HL-60/S4 (cell line): ENCODE measurements around the gene DPP7.
"Not testable (repeated sequence)": the region's sequence is repeated elsewhere in the genome, so short reads cannot be mapped to it uniquely, and the experiment has no call there.

ENCODE experiments used
- in situ Hi-C: fragments of 300-500 bp; cut with MboI; formaldehyde crosslinking; loops from 2 replicates; pipeline ENCODE4 v1.14.3; 2022; ENCODE audit warnings: low sequenced_read_pairs

DPP7 gene

DNA sequence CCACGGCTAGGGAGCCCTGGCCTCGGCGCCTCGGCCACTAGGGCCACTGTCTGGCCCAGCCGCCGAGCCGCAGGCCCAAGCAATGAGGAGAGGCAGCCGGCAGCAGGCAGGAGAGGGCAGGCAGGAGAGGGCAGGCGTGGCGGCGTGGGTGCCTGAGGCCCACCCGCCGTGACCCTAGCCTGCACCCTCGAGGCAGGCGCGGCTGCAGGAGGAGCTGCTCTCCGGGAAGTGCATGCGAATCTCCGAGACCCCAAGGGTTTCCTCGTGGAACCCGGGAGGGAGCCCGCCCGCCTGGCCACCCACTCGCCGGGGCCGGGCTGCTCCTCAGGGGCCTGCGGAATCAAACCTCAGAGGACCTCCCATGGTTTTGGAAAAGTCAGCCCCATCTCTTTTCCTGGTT, 33.7 kb upstream of the DPP7 start:
- in situ Hi-C loops, result no loop called here

- in situ Hi-C loops, result no loop called here
These were observed 33.2 kb upstream of the DPP7 start for GRCh38 chr9:137147793-137148160.

GRCh38 chr9:137147091-137147792, 32.7 kb upstream of the DPP7 start:
- in situ Hi-C loops, result no loop called here

DNA sequence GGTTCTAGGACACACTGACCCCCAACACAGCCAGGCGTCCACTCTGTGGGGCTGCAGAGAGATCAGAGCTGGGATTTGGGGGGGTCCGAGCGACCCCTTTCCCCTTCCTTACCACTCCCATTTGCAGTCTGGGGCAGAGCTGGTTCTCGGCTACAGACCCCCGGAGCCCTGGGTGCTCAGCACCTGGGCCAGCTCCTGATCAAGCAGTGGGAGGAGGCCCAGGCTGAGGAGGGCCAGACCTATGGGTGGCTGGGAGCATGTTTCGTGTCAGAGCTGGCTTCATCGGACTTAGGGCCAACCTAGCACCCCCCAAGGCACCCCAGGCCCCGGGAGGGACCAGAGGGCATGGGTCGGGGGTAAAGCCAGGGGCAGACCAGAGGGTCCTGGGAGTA, 32.0 kb upstream of the DPP7 start:
- in situ Hi-C loops, result no loop called here

- in situ Hi-C loops, result no loop called here
These were observed 31.4 kb upstream of the DPP7 start for GRCh38 chr9:137145731-137146526.

- in situ Hi-C loops, result no loop called here
These were observed 28.9 kb upstream of the DPP7 start for GRCh38 chr9:137143459-137143858.

- in situ Hi-C loops, result no loop called here
These were observed 27.7 kb upstream of the DPP7 start for GRCh38 chr9:137141976-137142936.

DNA sequence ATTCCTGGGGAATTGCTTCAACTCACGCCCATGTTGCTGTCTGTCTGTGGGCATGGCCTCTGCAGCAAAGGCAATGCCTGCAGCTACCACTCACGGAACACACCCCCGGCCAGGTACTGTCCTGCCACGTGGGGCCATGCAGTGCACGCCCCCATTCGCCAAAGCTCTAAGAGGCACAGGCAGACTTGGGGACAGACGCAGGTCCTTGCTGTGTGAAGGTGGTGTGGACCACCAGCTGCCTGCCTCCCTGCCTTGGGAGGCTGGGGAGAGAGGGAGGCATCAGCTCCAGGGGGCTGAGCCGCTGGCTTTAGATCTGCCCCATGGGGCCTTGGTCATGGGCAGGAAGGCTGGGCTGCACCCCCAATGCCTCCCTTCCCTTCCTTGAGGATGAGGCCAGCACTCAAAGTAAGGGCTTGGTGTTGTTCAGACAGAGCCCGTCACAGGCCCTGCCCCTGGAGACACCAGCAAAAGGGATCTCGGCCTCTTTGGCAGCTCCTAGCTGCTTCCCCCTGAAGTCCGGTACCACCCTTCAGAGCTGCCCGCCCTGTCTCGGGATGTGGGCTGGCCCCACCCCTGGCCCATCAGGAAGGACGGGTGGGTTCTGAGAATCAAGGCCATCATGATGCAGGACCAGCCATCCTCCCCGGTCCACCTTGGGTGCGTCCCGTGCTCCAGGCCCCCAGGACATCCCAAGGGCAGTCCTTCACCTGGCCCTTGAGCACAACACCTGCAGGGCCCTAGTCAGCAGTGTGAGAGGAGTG, 26.7 kb upstream of the DPP7 start:
- in situ Hi-C loops, result no loop called here

GRCh38 chr9:137140151-137141012, 25.8 kb upstream of the DPP7 start:
- in situ Hi-C loops, result no loop called here

GRCh38 chr9:137139468-137140150, 25.1 kb upstream of the DPP7 start:
- in situ Hi-C loops, result no loop called here

DNA sequence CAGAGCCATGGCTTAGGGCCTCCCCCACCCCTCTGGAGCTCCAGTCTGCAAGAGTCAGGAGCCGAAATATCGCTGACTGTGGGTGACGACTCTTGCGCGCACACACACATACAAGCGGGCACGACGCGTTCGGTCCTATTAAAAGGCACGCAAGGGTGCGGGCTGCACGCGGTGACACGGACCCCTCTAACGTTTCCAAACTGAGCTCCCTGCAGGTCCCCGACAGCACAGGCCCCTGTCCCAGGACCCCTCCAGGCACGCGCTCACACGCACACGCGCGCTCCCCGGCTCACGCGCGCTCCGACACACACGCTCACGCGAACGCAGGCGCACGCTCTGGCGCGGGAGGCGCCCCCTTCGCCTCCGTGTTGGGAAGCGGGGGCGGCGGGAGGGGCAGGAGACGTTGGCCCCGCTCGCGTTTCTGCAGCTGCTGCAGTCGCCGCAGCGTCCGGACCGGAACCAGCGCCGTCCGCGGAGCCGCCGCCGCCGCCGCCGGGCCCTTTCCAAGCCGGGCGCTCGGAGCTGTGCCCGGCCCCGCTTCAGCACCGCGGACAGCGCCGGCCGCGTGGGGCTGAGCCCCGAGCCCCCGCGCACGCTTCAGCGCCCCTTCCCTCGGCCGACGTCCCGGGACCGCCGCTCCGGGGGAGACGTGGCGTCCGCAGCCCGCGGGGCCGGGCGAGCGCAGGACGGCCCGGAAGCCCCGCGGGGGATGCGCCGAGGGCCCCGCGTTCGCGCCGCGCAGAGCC, 24.4 kb upstream of the DPP7 start, which contains the start of gene GRIN1:
GRIN1 (plus strand) TSS at position 433 of the 746 bp plus-strand sequence. CDS start 333 bp downstream, outside the sequence.
- in situ Hi-C loops, result no loop called here

GRCh38 chr9:137138058-137138721, 23.7 kb upstream of the DPP7 start:
- in situ Hi-C loops, result no loop called here

DNA sequence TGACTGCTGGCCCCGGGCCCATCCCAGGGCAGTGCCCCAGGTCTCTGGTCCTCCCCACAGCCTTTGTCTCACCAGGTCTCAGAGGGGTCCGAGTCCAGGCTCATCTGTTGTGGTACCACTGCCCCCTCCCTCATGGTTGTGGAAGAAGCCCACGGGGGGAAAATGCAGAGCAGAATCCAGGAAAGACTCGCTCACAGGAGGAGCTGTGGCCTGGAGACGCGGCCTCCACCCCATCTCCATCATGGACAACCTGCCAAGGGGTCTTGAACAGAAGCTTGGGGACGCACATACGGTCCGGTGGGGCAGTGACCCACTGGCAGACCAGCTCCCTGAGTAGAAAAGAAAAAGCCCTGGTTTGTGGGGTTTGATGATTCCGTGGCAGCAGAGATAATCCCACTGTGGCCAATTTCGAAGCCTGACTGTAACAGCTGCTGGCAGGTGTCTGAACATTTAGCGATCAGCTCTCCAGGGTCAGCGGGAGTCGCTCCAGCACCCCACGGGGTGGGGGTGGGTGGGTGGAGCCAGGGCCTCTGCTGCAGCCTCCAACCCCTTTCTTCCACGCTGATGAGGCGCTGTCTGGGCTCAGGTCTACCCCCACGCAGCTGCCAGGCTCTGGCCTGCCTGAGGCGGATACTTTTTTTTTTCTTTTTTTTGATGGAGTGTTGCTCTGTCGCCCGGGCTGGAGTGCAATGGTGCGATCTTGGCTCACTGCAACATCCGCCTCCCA, 22.5 kb upstream of the DPP7 start:
- in situ Hi-C loops, result no loop called here

DNA sequence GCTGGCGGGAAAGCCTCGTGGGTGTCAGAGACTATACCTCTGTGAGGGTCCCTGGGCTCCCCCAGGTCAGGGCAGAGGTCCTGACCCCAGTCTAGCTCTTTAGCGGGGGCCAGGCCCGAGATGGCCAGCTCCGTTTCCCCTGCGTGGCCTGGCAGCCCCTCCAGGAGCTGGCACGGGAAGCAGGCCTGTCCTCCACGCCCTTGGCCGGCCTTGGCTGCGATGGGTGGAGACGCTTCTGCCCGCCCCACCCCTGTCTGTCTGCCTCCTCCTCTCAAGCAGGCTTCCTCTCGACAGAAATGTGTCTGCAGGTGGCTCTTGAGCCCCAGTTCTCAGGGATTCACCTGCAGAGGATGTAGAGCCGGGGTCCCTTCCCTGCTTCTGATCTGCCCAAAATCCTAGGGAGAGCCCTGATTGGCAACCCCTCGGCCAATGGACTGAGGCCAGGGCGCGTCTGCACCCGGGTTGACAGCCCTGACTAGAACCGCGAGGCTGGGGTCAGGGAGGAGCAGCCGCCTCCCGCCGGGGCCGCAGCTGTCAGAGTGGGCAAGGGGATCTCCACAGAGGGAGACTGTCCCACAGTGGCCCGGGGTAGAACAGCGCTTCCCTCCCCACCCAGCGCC, 21.8 kb upstream of the DPP7 start:
- in situ Hi-C loops, result no loop called here

DNA sequence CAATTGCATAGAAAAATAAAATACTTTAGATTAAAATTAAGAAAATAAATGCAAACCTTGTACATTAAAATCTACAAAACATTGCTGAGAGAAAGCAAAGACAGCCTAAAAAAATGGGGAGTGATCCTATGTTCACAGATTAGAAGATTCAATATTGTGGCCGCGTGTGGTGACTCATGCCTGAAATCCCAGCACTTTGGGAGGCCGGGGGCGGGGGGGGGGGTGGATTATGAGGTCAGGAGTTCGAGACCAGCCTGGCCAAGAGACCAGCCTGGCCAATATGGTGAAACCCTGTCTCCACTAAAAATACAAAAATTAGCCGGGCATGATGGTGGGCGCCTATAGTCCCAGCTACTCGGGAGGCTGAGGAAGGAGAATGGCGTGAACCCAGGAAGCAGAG, 20.6 kb upstream of the DPP7 start:
- in situ Hi-C loops, result not testable (repeated sequence)

- in situ Hi-C loops, result no loop called here
These were observed 19.7 kb upstream of the DPP7 start for GRCh38 chr9:137134191-137134590.
